Left lobe of liver (tissue), 2 donors: Measurements from ENCODE around the gene CBFA2T2. TPM values are rescaled to one million over a fixed set of nuclear protein-coding genes. Genes with fewer than 3 reads are reported as not detected.
A peak's percentile ranks its signal among the peaks of the same experiment; 100 is the strongest.
"Not testable (repeated sequence)": the region's sequence is repeated elsewhere in the genome, so short reads cannot be mapped to it uniquely, and the experiment has no call there.

Experiments used
- ATAC-seq: fragments of 200-7000 bp; cut with Tn5 transposase; one replicate; pipeline ENCODE4 v1.9.1; 2020; ENCODE audit warnings: mild to moderate bottlenecking, moderate library complexity
- DNase-seq: peaks from one replicate; pipeline ENCODE4 v3.0.0-alpha.2; 2020; ENCODE audit warnings: low spot score
- total RNA-seq: library from RNA; stranded (reverse); gene quantifications from one replicate; pipeline ENCODE4 v1.2.1, GENCODE V29; 2021
- donor health status: DM: no; HTN: no; CAD: no; lungs with moderate emphysema.
- donor health status: DM: no; HTN: yes; CAD: no.

The CBFA2T2 gene
- total RNA-seq, 1 donor from 2014 or later, result 5.7 TPM

DNA sequence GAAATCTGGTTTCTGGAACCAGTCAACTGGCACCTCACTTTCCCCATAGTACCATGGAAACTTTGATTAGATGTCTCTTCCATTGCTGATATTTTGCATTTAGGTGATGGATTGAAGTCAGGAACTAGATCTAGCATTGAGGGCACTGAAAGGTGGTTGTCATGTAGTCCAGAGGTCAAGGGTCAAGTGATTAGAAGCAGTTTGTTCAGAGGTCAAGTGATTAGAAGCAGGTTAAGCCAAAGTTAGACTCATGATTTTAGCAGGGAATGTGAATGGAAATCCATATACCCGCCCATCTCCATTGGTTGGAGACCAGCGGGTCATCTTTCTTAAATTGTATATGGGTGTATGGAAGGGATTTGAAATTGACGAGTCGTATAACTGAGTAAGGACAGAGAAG, 51.2 kb downstream of the CBFA2T2 start:
- ATAC-seq (peak; percentile 75), DNase-seq (no peak)

- DNase-seq (no peak), ATAC-seq (no peak)
Observed at GRCh38 chr20:33541797-33542196, 51.9 kb downstream of the CBFA2T2 start.

GRCh38 chr20:33545763-33546162, 55.9 kb downstream of the CBFA2T2 start:
- DNase-seq (no peak), ATAC-seq (no peak)

GRCh38 chr20:33549229-33549999, 59.5 kb downstream of the CBFA2T2 start:
- ATAC-seq, result no peak
- DNase-seq, result no peak

DNA sequence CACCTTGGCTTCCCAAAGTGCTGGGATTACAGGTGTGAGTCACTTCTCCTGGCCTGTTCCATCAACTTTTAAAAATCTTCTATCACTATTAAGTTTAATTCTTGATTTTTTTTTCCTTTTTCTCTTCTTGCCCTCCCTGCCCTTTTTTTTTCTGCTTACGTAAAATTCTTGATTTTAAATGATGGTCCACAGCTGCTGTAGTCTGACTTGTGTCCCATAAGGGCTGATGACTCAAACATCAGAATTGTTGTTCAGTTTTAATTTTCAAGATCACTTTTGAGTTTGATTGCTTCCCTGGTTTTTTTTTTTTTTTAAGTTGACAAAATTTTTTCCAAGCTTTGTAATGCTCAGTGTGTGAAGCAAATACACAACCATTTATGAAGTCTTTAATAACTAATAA, 61.9 kb downstream of the CBFA2T2 start:
- no peak for ATAC-seq
- DNase-seq, result no peak

DNA sequence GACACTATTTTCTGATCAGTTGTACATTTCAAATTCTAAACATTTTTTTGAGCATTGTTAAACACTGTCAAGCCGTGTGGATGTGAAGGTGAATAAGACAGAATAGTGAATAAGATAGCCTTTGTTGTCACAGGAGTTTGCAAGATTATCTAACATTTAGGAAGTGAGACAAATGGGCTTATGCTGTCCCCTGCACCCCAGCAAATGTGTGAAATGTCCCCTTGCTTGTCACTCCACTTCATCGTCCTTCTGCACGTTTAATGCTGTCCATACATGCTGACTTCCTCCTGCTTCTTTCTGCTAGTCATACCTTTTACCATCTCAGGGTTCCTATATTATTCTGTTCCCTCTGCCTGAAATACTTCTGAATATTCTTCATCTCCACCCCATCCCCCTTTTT, 62.6 kb downstream of the CBFA2T2 start:
- ATAC-seq (no peak), DNase-seq (no peak)

DNA sequence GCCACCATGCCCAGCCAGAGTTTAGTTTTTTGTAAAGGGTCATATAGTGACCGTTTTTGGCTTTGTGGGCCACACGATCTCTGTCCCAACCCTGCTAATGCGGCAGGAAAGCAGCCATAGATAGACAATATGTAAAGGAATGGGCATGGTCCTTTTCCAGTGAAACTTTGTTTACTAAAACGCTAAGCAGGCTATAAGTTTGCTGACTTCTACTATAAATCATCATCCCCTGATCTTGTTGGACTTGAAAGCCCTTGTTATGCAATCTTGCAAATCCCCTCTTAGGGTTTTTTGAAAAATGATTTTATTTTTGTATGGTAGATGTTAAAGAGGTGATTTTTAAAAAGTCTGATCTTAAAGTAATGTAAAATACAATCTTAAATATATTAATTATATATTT, 63.6 kb downstream of the CBFA2T2 start:
- no peak for ATAC-seq
- DNase-seq, result no peak

- ATAC-seq, result peak; percentile 90
- DNase-seq, result no peak
Observed at GRCh38 chr20:33554914-33555420, 65.1 kb downstream of the CBFA2T2 start.

- peak; percentile 15 for ATAC-seq
- DNase-seq, result no peak
Observed at GRCh38 chr20:33555755-33556154, 65.9 kb downstream of the CBFA2T2 start.

DNA sequence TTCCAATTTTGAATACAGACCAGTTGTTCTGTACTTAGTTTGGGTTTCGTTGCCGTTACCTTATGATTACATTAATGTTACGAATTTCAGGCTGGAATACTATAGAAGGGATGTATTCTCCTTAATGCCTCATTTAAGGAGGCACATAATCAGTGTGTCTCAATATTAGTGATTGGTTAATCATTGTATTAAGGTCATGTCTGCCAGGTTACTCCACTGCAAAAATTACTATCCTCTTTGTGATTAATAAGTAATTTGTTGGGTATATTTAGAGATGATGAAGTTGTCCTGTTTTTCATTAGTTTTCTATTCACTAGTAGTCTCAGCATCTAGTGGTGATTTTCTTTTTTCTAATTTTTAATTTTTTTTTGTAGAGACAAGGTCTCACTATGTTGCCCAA, 66.3 kb downstream of the CBFA2T2 start:
- DNase-seq, result no peak
- ATAC-seq, result peak; percentile 49

GRCh38 chr20:33558348-33559144, 68.7 kb downstream of the CBFA2T2 start:
- no peak for ATAC-seq

DNA sequence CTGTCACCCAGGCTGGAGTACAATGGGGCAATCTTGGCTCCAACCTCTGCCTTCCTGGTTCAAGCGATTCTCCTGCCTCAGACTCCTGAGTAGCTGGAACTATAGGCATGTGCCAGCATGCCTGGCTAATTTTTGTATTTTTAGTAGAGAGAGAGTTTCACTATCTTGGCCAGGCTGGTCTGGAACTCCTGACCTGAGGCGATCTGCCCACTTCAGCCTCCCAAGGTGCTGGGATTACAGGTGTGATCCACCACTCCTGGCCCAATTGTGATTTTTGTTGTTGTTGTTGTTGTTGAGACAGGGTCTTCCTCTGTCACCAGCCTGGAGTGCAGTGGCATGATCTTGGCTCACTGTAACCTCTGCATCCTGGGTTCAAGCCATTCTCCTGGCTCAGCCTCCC, 69.3 kb downstream of the CBFA2T2 start:
- no peak for ATAC-seq
- DNase-seq, result no peak

More at GRCh38 chr20:33558348-33559144, 68.7 kb downstream of the CBFA2T2 start:
- DNase-seq, result no peak

DNA sequence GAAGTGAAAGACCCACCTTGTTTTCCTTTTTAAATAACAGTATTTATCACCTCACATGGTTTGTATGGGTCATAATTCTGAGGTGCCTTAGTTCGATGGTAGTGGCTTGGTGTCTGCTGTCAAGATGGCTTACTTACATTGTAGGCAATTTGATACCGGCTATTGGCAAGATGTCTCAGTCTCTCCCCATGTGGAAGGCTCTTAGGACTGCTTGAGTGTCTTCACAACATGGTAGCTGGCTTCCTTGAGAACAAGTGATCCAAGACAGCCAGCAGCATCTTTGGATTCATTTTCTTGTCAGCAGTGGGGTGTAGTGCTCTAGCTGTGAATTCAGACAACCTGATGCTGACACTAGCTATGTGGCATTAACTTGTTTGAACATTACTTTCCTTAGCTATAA, 70.1 kb downstream of the CBFA2T2 start:
- ATAC-seq (no peak), DNase-seq (no peak)

- not testable (repeated sequence) for ATAC-seq, DNase-seq
Observed at GRCh38 chr20:33561053-33561452, 71.2 kb downstream of the CBFA2T2 start.

DNA sequence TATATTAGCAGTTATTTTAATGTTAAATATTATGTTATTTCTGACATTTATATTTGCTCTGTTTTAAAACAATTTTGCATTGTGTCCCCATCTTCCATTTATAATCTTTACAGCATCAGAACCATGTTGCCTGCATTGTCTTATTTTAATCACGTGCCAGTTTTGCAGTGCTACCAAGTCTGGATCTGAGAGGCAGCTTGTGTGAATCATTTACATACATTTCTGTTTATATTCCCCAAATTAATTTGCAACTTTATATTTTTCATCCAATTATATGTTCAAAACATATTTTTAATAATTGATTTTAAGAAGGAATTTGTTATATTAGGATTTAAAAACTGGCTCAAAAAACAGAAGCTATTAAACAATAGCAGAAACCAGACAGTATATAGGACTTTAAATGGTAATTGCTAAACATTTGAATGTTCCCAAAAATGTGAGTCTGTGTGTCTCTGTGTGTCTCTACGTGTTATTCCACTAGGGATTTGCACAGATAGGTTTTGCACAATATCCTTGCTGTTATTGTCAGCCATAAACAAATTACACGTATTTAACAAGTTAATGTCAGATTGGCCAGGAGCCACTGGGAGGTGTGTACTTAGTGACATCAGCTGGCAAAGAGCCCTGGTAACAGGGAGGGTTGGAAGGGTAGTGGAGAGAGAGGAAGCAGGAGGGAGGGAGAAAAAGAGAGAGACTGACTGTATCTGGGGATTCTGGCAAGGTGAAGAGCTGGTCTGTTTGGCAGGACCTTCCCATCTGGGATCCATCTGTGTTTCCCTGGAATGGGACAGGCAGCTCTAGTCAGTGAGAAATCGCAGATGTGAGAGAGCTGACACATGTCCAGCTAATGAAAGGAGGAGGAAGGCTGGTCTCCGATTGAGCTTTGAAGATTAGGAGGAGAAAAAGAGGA, 72.1 kb downstream of the CBFA2T2 start:
- peak; percentile 87 for DNase-seq

DNA sequence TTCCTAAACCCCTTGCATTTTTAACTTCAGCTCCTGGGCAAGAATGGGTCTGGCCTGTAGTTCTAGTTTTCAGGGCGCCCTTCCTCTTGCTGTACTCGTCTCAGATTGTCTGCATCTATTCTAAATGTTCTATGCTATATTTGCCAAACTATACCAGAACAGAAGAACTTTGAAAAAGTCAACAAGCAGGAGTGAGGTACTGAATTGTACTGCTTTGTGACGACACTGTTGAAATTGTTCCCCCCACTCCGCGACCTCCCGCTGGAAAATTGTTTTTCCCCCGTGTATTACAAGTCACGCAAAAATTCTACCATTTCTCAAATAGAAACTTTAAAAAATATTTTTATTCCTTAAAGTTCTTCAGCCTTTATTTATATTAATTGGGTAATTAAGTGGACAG, 73.9 kb downstream of the CBFA2T2 start:
- DNase-seq (no peak), ATAC-seq (no peak)

More for the DNA sequence above, 72.1 kb downstream of the CBFA2T2 start:
- ATAC-seq, result peak; percentile 98

DNA sequence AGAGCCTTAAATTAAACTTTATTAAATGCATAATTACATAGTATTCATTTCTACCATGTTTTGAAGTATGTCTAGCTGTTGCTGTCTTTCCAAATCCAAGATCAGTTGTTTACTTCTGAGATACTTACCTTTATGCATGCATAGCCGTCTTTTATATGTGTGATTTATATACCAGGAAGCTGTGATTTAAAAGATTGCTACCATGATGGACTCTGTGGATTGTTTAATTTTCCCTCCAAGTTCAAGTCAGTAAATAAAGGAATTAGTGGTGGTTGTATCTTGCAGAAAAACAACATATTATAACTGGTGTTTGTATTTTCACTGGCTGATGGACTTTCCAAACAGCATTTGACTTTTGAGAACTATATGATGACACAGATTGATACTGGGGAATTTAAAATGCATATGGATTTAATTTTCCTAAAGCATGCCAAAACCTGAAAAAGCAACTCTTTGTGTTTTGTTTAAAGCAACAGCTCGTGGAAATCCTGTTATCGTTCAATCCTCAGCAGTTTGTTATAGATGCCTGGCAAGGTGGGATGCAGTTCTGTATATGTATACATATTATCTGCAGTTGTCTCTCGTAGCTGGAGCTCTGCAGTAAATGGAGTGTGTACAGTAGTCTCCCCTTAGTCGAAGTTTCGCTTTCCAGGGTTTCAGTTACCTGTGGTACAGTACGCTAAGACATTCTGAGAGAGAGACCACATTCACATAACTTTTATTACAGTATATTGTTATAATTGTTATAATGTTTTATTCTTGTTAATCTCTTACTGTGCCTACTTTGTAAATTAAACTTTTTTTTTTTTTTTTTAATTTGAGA, 77.1 kb downstream of the CBFA2T2 start:
- ATAC-seq, result no peak

DNA sequence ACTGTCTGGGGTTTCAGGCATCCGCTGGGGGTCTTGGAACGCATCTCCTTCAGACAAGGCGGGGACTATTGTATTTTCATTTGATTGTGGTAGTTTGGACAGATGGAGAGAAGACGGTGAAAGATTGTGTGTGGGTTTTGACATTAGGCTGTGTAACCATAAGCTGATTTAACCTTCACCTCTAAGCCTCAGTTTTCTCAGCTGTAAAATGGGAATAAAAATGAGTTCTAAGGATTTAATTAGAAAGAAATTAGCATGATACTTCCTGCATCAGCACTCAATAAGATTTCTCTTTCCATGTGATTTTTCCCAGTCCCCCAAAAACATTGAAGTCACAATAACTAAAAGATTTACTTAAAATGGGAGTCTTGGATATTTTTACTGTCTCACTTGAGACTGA, 78.1 kb downstream of the CBFA2T2 start:
- ATAC-seq (no peak), DNase-seq (no peak)

More for the DNA sequence above, 77.1 kb downstream of the CBFA2T2 start:
- DNase-seq, result no peak

DNA sequence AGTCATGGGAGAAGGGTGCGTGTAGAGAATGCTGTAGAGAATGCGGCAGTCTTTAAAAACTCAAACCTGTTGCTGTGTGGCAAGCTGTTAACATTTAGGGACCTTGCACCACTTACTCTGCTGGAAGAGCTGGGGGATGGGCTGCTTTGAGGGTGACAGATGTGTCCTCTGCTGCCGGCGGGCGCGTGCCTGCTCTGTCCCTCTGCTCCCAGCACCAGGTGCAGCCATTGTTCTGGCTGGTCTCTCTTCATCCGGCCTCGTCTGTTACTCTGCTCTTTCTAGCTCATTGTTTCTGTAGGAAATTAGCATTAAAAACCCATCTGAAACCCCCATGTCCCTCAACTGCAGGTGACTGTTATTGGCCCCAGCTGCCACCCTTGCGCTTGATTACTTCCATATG, 78.5 kb downstream of the CBFA2T2 start:
- ATAC-seq (no peak), DNase-seq (no peak)
